ENCODE results near the gene TMPRSS4.

Gene TMPRSS4, protein sequence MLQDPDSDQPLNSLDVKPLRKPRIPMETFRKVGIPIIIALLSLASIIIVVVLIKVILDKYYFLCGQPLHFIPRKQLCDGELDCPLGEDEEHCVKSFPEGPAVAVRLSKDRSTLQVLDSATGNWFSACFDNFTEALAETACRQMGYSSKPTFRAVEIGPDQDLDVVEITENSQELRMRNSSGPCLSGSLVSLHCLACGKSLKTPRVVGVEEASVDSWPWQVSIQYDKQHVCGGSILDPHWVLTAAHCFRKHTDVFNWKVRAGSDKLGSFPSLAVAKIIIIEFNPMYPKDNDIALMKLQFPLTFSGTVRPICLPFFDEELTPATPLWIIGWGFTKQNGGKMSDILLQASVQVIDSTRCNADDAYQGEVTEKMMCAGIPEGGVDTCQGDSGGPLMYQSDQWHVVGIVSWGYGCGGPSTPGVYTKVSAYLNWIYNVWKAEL

DNA sequence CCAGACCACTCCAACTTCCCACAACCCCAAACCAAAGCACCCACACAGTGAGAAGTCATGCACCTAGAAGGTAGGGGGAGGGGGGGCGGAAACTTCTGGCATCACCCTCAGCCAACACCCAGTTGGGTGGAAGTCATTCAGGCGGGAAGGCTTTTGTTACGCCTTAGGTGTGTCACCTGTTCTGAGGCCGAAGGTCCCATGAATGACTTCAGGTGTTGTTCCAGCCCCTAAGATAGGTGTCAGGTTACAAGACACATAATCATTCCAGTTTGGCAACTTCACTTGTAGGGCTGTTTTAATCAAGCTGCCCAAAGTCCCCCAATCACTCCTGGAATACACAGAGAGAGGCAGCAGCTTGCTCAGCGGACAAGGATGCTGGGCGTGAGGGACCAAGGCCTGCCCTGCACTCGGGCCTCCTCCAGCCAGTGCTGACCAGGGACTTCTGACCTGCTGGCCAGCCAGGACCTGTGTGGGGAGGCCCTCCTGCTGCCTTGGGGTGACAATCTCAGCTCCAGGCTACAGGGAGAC lies at the start of gene TMPRSS4:
Gene TMPRSS4 (plus strand): TSS at position 325 of the 528 bp plus-strand sequence. CDS start 225 bp downstream, outside the sequence.
- DNase-seq = no peak

DNA sequence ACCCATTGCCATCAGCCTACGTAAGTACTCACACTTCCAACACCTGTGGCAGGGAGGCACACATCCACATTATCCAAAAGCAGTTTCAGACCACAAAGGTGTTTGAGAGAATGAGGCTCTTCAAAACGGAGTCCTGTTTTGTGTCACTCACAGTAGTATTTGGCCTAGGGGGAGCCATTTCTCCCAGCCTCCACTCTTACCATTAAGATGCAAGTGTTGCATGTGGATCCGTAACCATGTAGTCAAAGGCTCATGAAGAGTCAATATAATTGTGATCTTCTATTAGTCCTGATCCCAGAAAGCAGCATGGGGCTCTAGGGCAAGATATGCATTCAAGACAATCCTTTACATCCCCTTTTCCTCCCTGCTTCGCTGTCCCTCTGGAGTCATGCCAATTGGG lies 49.2 kb upstream of the TMPRSS4 start:
- no peak for DNase-seq

DNA sequence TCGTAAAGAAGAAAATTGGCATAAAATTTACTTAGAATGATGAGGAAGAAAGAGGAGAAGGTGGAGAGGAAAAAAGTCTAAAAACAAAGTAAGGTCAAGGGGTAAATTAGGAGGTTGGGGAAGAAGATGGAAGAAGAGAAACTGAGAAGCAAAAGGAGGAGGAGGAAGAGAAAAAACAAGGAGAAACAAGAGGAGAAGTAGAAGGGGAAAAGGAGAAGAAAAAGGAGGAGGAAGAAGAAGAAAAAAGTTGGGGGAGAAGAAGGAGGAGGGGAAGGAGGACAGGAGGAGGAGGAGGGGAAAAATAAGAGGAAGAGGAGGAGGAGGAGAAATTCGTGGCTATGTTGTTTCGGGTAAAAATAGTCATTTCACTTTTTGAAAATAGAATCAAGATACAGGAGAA lies 48.3 kb upstream of the TMPRSS4 start:
- no peak for DNase-seq

DNA sequence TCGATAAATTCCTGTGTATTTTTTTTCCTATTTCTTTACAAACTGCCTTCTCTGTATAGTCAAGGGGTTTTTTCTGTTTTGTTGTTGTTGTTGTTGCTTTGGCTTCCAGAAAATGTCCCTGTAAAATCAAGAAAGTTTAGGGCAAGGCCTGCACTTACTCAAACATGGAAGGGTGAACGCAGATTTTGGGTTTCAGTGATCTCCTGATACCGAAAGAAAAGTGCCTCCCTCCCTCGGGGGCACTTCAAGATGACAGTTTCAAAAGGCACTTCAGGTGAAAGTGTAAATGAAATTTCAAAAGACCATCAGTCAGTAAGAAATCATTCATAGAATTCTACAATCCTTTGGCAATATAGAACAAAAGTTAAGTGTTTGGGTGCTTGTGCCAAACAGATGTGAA lies 43.4 kb upstream of the TMPRSS4 start:
- no peak for DNase-seq

DNA sequence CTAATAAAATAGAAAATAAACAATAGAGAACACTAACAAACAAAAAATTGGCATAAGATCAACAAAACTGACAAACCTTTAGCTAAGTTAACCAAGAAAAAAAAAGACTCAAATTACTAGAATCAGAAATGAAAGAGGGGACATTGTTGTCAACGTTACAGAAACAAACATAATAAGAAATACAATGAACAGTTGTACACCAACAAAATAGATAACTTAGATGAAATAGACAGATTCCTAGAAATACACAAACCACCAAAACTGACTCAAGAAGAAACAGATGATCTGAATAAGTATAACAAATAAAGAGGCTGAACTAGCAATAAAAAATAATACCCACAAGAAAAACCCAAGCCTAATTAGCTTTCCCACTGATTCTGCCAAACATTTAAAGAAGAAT lies 34.7 kb upstream of the TMPRSS4 start:
- DNase-seq = no peak

DNA sequence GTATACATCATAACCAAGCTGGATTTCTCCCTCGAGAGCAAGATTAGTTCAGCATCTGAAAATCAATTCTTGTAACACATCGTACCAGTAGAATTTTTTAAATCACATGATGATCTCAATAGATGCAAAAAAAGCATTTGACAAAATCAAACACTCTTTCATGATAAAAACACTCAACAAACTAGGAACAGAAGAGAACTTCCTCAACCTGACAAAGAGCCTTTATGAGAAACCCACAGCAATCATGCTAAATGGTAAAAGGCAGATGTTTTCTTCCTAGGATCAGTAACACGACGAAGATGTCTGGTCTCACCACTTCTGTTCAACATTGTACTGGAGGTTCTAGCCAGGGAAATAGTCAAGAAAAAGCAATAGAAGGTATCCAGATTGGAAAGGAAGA lies 34.1 kb upstream of the TMPRSS4 start:
- no peak for DNase-seq

DNA sequence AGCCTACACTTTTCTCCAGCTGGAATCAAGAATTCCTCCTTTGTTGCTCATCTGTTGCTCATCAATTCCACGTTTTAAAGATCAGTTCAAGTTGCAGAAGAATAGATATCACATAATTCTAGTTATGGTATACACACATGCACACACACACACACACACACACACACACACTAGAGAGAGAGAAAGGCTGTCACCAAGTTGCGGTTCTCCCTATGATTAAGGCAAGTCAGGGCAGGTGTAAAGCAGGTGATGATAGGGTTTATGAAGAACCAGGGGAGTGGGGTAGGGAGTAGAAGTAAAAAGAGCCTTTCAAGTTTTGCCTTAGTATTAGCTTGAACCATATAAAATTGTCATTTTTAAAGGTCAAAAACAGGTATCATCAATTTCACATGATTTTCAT lies 31.7 kb upstream of the TMPRSS4 start:
- DNase-seq = no peak

DNA sequence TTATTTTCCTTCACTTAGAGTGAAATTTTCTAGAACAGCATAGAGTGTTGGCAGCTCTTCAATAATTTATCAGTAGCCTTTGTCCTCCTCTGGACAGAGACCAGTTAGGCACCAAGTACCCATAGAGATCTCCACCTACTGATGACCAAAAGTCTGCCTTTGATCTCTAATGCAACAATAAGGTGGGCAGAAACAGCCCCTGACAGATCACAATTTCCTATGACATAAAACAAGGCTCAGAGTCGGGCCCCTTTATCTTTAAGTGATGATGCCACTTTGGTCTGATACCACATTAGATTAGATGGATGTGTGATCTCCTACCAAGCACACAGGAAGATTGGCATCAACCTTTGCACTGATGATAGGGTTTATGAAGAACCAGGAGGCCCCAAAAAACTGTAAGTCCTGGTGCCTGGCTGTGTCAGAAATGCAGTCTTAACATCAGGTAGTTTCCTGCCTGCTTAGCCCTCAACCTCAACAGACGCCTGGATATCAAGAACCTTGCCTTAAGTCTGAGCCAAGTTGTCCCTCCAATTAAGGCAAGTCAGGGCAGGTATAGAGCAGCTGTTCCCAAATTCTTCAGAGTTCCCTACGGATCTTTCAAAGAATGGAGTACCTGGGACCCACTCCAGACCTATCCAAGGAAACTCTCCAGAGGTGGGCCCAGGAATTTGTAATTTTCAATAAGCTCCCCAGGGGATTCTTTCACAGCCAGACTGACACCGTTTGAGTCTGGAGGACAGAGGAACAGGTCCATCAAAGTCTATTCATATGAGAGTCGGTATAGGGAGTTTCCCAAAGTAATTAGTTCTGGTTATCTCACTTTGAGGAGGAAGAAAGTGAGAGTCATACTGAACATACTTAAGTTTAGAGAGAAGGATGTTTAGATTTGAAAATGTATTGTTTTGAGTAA lies 30.6 kb upstream of the TMPRSS4 start:
- no peak for DNase-seq

DNA sequence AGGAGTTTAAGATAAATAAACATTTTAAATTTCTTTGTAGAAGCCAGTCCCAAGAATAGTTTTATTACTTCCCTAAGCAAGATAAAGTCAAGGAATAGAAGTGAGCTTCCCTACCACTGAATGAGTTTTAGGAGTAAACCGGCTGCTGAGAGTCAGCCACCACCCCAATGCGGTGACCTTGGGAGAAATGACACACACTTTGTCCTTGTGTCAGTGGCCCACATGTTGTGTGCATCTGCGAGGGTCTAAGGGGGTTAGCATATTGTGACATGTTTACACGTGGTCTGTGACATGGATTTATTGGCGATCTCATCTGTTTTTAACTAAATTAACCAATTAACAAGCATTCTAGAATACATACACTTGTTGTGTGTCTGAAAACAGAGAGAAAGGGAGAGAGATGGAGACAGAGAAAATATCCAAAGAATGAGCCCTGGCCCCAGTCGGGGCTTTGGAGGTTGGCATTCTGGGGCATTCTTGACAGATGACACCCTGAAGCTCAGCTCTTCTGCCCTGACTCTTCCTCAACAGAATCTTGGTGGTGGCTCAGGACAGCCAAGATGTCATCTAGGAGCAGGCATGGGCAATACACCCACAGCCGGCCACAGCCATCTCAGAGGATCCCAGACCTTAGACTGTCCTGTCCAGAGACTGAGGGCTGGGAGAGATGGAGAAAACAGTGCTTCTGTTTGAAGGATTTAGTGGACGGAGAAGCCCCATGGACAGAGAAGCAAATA lies 29.7 kb upstream of the TMPRSS4 start:
- no peak for DNase-seq

DNA sequence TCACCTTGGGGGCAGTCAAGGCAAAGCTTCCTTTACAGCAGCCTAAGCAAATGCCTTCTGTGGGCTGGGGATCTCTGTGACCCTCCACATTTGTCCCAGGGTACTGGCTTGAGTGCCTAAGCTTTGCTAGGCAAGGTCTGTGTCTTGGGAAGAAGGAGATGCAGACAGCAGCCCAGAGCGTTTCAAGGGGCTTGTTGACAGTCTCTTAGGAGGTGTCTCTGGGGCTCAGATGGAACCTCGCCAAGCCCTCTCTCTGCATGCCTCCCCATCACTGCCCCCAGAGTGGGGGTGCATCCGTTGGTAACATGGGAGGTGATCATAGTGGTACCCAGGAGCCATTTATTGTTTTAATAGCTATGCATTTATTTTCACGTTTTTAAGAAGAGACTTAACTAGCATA lies 29.1 kb upstream of the TMPRSS4 start:
- no peak for DNase-seq

DNA sequence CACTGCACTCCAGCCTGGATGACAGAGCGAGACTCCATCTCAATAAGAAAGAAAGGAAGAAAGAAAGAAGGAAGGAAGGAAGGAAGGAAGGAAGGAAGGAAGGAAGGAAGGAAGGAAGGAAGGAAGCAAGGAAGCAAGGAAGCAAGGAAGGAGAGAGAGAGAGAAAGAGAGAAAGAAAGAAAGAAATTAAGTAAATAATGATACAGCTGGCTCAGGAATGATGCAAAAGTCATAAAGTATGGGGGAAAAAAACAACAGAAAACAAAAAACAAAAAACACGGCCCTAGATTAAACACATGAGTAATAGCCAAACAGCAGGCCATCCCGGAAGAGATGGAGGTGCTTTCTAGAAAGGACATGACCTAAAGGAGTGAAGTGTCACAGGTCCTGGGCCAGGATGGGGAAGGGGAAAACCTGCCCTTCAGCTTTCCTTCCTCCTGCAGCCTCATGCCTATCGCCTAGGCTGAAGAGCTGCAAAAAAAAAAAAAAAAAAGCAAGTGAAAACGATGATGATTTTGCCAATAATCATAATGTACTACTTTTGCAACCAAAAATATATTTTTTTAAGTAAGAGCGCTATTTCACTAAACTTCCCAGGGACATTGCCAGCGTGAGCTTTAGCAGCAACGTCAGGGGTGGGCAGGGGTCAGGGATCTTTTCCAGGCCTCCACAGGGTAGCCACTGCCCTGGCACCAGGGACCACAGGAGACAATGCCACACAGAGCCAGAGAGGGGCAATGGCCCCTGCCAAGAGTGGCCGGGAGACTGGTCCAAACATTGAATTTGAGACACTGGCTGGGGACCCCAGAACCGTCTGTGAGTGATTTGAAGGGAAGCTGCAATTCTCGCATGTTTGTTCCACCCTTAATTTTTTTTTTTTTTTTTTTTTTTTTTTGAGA lies 28.2 kb upstream of the TMPRSS4 start:
- no peak for DNase-seq

DNA sequence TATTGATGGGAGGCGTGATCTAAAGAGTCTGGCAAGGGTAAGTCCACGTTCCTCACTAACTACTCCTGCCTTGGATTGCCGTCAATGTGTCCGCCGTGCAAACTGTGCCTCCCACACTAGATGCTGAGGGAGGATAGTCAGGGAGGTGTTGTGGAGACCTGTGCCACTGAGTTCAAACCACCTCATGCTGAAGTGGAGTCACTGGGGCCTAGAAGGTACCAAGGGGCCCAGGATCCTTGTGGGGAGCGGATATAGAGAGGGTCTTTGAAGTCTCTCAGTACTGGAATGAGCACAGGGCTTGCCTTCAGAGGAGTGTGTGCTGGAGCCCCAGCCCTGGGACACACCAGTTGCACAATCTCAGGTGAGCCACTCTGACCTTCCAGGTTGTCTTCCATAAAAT lies 27.1 kb upstream of the TMPRSS4 start:
- DNase-seq = no peak

DNA sequence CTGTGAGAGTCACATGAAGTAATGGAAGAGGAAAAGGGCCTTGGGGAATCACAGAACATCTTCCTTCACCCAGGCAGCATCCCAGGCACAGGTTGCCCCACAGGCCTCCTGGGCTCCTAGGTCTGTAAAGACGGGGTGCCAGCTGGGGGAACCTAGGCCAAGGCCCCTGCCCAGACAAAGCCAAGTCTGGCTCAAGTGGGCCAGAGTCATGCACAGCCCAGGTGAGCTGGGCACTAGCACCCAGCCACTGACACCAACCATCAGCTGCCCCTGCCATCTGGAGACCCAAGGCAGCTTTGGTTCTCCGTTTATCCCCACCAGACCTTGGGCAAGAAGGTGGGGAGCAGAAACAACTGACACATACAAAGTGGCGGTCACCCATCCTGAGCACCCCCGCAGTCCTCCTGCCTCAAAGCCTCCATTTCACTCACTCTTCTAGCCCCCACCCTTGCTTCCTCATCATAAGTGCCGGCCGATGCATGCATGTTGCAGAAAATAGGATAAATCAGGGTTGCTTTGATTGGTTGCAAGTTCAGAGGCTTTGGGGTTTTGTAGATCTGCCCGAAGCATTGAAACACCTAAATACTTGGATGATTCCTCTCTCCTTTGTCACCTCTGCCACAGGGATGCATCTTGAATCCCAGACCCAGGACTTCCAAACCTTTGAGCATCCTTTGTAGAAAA lies 26.5 kb upstream of the TMPRSS4 start:
- DNase-seq = no peak

DNA sequence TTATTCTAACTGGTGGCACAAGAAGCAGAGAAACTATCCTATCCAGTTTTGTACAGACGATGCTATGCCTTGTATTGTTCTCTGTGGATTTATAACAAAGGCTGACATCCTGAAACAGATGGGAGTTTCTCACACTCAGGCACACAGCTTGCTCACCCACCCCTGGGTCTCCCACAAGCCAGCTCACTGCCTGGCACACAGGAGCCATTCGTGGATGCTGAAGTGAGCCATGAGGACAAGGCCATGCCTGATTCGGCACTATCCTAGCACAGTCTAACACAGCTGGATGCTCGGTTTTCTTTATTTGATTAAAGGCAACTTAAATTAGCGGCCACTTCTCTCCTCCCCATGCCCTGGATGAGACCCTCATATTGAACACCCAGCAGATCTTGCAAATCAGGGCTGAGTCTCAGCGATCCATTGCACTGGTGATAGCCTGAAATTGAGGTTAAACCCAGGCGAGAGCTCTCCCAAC lies 25.7 kb upstream of the TMPRSS4 start:
- no peak for DNase-seq

DNA sequence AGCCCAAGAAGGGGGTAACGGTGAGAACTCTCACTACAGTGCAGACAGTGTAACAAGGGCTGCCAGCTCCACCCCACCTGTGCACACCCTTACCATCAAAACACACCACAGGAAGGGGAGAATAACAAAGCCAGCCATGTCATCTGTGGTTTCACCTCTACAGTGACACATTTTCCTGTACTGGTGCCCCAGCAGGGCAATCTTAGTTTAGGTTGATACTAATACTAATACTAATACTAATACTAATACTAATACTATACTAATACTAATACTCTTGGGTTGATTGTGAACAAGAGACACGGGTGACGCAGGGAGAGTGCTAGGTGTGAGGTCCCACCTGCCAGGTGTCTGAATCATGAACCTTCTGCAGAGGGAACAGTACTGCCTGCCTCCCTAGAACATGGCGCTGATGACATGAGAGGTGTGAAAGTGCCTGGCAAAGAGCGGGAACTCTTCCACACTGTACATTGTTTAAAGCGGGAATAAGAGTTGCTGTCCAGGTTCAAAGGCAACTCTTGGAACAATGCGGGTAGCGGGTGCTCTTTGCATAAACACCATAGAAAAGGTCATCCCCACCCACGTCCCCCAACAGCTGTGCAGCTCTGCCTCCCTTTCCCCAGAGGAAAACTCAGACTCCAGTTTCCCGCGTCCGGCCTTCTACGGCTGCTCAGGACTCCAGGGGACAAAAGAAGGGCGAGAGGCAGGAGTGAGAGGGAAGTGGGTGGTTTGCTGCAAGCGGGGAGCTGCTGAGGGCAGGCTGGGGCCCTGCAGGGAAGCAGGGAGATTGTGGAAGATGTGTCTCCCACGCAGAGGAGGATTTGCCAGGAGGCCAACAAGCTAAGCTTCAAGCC lies 25.0 kb upstream of the TMPRSS4 start:
- DNase-seq = no peak

DNA sequence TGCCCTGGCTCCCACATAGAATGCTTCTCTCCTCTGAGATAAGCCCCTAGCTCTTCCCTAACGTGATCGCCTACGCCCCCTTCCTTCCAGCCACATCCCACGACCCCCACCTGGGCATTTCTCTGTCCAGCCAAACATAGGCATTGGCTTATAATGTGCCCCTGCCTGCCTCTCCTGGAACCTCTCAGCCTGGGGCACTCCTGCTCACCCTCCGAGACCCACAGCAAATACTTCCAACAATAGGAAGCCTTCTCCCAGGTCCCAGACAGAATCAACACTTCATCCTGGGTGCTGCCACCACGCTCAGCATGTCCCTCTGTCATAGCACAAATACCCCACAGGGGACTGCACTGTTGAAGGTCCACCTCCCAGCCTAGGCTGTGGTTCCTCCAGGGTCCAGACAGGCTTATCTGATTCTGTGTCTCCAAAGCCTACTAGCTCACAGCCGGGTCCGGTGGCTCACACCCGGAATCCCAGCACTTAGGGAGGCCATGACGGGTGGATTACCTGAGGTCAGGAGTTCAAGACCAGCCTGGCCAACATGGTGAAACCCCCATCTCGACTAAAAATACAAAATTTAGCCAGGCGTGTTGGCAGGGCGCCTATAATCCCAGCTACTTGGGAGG lies 24.2 kb upstream of the TMPRSS4 start:
- DNase-seq = no peak

DNA sequence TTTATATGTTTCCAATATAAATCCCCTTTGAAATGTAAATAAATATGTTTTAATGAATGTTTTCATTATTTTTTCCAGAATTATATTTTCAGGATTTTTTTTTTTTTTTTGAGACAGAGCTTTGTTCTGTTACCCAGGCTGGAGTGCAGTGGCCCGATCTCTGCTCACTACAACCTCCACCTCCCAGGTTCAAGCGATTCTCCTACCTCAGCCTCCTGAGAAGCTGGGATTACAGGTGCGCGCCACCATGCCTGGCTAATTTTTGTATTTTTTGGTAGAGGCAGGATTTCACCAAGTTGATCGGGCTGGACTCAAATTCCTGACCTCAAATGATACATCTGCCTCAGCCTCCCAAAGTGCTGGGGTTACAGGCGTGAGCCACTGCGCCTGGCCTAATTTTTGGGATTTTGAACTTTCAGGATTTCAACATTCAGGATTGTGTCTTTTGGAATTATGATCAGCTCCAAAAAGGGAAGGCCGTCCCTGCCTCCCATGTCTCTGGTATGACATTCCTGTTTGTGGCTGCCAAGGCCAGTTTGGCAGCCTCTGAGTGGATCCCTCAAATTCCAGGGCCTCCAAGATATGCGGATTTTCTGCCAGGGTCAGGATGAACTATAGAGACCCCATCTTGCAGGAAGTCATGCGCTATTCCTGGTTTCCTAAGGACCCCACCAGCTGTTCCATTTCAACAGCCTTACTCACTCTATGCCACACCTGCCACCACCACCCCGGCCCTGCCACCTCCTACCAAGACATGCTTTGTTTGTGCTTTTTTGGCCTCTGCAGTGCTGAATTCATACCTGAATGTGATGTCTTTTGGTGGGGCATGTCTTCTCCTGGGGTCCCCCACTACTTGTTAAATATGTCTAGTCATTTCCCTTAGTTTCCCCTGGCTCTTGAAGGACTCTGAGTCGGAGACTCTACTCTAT lies 21.9 kb upstream of the TMPRSS4 start:
- no peak for DNase-seq
